T-helper 1 cell treated with Interleukin-12 subunit alpha and Interleukin-12 subunit beta and Interleukin-4 antibody, amounts not matched to agents 30 ng/mL and 1 ng/mL, for 36 hours (primary cell): ENCODE results near the gene NLRC5. TPM values are rescaled to one million over a fixed set of nuclear protein-coding genes. Genes with fewer than 3 reads are reported as not detected.
"Not testable (repeated sequence)": the region's sequence is repeated elsewhere in the genome, so short reads cannot be mapped to it uniquely, and the experiment has no call there.

Experiments used
- intact Hi-C: fragments of 100-400 bp; cut with micrococcal nuclease; formaldehyde crosslinking; loops from one replicate; pipeline ENCODE4 v1.15.1; 2024
- total RNA-seq: library from RNA; stranded (reverse); gene quantifications from 2 replicates; pipeline ENCODE4 v1.2.3, GENCODE V29; 2022

Gene NLRC5
- total RNA-seq, 1 donor from 2014 or later: 398 TPM

DNA sequence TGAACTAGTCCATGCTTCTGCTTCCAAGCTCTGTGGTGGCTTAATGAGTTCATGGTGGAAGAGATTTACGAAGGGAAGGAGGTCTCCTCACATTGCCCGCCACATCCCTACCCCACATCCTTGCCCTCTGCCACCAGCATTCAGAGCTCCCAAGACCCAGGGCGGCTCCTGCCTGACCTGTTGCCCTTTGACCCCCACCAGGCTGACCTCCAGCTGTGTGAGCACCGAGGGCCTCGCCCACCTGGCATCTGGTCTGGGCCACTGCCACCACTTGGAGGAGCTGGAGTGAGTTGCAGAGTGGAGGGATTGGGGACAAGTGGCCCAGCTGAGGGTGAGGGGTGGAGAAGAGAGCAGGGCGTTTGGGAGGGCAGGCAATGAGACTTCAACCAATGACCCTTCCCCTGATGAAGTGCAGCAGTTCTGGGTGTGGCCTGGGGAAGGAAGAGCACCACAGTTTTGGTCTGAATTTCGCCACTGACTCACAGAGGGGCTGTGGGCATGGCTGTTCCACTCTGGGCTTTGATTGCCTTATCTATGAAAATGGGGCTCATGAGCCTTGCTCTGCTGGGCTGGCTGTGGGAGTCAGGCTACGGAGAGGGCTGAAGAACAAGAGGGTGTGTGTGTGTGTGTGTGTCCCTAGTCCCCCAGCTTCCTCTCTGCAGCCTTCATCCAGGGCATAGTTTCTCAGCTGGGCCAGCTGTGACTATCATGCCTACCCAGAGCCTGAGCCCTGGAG, 80.4 kb downstream of the NLRC5 start:
- intact Hi-C loops: no loop called here

DNA sequence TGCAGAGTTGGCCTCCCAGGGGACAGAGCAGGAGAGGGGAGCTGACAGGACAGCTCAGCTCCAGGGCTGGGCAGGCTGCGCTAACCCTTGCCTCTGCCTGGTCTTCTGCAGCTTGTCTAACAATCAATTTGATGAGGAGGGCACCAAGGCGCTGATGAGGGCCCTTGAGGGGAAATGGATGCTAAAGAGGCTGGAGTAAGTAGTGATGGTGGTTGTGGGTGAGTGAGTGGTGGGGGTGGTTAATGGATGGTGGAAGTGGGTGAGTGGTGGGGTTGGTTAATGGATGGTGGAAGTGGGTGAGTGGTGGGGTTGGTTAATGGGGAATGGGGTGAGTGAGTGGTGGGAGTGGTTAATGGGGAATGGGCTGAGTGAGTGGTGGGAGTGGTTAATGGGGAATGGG, 81.1 kb downstream of the NLRC5 start:
- intact Hi-C loops: no loop called here

DNA sequence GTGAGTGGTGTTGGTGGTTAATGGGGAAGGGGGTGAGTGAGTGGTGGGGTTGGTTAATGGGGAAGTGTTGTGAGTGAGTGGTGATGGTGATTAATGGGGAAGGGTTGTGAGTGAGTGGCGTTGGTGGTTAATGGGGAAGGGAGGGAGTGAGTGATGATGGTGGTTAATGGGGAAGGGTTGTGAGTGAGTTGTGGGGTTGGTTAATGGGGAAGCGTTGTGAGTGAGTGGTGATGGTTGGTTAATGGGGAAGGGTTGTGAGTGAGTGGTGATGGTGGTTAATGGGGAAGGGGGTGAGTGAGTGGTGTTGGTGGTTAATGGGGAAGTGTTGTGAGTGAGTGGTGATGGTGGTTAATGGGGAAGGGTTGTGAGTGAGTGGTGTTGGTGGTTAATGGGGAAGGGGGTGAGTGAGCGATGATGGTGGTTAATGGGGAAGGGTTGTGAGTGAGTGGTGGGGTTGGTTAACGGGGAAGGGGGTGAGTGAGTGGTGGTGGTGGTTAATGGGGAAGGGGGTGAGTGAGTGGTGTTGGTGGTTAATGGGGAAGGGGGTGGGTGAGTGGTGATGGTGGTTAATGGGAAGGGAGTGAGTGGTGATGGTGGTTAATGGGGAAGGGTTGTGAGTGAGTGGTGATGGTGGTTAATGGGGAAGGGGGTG, 81.8 kb downstream of the NLRC5 start:
- intact Hi-C loops: not testable (repeated sequence)

DNA sequence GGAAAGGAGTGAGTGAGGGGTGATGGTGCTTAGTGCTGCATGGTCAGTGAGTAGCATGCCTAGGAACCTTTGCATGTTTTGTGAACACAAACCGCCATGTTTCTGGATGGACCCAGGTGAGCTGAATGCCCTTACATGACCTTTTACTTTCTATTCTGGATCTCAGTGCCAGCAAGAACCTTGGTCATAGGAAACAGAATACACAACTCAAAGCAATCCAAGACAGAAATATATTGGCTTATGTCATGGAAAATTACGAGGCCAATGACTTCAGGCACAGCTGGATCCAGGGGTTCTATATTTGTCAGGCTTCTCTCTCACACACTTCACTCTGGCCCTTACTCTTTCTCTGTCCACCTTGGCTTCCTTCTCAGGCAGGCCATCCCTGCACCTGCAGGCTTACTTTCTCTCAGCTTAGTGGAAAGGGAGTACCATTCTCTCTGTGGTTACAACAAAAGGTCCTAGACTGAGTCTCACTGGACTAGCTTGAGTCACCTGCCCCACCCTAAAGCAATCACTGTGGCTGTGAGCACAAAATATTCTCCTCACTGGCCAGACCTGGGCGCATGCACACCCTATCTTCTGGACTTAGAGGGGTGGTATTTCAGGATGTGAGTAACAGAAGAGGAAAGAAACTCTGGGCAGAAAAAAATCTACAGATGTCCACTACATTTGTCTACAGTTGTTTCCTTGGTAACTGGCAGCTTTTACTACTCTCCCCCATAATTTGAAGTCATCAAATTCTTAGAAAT, 82.7 kb downstream of the NLRC5 start:
- intact Hi-C loops: no loop called here

DNA sequence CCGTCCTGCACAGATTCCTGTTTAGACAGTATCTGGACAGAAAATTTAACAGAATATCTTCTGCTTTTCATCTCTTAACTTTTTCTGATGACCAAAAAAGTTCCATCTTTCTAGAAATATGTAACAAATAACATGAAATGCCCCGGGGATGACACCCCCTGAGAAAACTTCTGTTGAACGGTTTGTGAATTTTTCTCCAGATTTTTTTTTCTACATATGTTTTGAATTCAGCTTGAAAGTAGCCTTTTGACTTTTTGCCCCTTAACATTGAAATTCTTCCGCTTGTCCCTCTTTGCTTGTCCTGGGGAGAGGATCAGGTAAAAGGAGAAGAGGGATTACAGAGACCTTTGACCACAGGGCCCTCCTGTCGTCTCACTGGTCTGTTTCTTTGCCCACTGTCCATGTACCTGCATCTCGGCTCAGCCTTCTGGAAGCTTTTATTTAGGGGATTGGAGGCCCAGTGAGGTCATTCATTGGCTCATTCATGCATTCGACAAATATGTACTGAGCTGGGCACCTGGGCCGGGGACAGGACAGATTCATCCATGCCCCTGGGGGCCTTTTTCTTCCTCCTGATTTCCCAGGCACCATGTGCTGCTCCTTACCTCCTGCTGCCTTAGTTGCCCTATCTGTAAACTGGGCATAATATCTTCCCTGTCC, 83.4 kb downstream of the NLRC5 start:
- intact Hi-C loops: no loop called here

DNA sequence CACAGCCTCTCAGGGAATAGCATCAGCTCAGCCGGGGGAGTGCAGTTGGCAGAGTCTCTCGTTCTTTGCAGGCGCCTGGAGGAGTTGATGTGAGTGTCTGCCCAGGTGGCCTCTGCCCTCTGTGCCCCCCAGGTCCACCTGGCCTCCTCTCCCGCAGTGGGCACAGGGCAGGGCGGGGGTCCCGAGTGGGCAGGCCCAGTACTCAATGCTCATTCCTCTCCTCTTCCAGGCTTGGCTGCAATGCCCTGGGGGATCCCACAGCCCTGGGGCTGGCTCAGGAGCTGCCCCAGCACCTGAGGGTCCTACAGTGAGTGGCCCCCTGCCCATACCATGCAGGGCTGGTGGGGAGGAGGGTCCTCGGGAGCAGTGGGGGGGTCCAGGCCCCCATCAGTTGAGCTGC, 88.4 kb downstream of the NLRC5 start:
- intact Hi-C loops: no loop called here

DNA sequence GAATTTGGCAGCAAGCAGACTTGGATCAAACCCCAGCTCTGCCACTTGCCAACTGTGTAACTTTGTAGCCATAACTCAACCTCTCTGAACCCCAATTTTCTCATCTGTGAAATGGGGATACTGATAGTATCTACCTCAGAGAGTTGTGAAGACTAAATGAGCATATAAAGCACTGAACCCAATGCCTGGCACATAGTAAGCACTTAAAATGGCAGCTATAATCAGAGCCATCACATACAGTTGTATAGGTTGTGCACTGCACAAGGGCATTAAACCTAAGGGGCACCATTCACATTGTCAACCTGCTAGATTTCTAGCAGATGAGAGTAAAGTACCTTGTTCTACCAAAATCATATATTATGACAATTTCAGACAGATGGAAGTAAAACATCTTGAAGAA, 92.4 kb downstream of the NLRC5 start:
- intact Hi-C loops: no loop called here

DNA sequence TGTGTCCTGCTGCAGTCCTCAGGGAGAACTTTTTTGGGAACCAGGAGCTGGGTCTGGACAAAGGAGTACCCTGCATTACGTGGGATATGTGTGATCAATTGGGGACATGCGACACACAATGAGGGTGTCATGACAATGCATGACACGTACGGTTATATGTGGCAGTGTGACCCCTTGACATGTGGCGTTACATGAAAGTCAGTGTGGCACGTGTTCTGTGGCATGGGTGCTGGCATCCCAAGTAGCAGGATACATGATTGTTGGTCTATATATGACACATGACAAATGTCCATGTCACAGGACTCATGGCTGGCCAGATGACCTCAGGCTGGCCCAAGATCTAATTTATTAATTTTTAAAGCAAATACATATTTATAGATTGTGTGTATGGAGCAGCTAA, 93.3 kb downstream of the NLRC5 start:
- intact Hi-C loops: no loop called here

DNA sequence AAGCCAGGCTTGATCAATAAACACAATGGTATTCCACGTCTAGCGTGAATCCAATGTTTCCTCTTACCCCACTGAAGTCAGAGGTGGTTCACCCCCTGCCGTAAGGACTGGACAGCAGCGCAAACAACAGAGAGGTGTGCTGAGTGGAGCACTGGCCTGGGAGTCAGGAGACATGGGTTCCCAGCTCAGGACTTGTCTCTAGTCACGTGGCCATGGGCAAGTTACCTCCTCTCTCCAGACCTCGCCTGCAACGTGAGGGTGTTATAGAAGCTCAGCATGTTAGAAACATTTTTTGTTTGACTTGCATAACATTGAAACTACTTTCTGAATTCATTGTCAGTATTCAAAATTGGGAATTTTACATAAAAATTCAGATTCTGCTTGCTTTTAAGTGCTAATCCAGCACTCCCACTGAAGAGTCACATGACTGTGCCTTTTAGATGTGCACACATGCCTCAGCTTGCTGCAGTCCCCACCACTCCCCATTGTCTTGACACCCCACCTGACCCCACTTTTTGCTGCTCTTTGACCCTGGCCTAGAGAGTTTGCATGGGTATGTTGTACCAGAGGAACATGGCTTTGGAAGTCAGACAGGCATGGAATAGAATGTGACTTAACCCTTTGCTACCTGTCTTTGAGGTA, 94.2 kb downstream of the NLRC5 start:
- intact Hi-C loops: loop anchor here (1.0 to 2.0 kb wide), 7 partner anchors 10 to 333 kb away; no protein-coding TSS in a partner anchor

DNA sequence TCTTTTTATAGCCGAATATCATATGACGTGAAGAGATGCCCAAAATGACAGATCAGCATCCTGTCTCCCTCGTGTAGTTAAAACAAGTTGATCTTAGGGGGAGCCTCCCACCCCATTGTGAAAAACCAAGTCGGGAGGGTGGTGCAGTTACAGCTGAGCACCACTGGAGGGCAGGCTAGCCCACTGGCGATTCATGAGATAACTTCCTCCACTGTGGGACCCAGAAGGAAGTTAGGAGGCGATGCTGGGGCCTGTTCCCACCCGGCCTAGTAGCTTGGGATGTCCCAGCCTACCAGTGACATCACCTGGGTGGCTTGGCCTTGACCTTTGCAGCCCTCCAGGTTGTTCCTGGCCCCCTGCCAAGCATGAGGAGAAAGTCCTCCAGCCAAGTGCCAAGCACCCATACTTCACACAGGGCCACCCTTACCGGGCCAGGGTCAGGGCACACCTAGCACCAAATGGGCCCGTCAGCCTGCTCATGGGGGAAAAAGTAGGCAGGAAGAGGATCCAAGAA, 95.0 kb downstream of the NLRC5 start:
- intact Hi-C loops: loop anchor here (1.0 to 2.0 kb wide), 7 partner anchors 9 to 332 kb away; no protein-coding TSS in a partner anchor

DNA sequence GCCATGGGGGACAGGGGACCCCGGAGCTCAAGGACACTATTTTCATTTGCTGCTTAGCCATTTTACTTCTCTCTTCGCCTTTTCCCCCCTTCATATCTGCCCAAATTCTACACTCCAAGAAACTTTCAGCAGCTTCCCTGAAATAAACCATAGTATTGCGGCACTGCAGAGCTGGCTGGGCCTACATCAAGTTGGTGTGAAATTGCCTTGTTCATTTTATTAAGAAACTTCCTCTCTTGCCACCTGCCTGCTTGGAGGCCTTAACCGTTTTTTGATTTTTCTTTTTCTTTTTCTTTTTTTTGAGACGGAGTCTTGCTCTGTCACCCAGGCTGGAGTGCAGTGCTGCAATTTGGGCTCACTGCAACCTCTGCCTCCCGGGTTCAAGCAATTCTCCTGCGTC, 95.6 kb downstream of the NLRC5 start:
- intact Hi-C loops: loop anchor here (1.0 to 2.0 kb wide), 7 partner anchors 8 to 332 kb away; no protein-coding TSS in a partner anchor

DNA sequence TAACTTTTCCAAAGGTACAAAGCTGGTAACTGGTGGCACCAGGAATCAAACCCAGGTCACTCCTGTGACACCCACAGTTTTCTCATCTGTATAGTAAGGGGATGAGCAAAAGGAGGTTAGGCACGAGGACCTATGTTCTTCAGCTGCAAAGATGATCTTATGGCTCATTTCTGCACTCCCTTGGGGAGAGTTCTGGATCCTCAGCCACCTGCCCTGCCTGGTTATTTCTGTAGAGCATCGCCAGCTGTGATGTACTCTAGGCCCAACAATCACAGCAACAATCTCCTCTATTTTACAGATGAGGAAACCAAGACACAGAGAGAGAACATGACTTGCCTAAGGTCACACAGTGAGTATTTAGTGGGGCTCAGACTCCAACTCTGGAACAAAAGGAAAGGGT, 97.6 kb downstream of the NLRC5 start:
- intact Hi-C loops: no loop called here

DNA sequence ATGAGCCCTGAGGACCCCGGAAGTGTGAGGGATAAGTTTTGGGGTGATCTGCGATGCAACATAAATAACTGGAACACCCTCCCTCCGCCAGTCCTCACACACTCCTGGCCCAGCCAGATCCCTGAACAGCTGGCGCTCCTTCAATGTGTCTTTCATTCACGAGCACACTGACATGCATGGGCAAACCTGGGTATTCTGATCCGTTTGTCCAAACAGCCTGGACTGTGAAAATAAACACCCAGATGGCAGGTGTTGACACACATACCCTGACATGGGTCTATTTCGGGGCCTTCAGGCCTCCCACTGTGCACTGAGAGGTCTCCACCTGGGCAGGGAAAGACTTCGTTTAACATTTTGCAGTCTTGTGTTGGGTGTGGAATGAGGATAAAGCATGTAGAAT, 100.0 kb downstream of the NLRC5 start:
- intact Hi-C loops: no loop called here

DNA sequence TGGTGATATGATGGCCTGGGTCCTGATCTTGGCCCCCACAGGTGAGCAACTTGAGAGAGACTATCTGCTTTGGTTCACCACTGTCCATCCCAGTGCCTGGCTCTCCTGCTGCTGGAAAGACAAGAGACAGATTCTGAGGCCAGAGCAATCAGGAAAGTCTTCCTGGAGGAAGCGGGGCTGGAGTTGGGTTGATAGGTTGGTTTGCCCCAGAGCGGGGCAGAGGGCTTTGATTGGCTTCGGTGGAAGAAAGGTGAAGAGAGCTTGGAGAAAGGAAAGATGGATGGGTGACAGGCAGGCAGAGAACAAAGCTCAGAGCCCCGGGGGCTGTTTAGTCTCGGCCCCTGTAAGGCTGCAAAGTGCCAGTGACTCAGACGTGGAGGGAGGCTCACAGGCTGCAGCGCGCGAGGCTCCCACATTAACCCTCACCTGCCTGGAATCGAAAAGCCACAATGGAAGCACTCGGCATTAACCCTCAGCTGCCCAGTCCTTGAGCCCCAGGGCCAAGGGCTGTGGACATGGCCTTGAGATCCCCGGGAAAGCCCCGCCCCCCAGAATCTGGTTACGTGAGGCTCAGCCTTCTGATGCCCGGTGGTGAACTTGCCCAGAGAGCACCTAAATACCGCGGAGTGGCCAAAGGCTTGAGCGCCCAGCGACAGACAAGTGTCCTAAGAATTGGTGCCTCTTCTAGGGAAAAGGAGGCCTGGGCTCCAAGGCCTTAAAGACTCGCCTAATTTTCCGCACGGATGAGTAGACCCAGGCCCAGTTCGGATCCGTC, 102.0 kb downstream of the NLRC5 start:
- intact Hi-C loops: no loop called here

DNA sequence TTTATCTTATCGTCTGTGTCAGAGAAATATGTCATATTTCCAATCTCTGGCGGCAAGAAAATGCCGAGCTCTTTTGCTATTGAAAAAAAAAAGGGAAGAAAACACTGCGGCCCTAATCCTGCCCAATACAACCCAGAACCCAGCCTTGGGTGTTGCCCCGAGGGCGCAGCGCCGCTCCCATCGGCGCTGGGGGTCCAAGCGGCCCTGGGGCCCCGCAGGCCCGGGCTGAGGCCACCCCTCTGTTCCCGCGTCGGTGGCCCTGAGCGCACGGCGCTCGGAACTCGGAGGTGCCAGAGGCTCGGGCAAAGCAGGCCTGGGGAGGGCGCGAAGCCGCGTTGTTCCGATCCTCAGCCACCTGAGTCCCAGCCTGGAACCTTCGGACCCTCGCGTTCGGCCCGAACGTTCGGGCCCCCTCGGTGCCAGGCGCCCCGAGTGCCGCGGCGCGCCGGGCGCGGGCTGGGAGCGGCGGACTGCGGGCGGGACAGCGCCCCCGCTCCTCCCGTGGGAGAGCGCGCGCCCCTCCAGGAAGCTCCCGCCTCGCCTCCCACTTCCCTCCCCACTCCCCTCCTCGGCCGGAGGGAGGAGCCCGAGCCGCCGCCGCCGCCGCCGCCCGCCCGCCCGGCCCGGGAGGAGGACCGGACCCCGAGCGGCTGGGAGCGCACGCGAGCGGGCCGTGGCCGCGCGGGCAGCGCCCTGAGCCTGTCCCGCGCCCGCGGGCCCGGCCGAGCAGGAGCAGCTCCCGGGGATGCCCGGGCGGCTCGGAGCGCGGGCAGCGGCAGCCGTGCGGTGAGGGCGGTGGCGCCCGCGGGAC, 102.8 kb downstream of the NLRC5 start, which contains the start of gene CPNE2:
CPNE2 (plus strand) TSS at position 609 of the 811 bp plus-strand sequence. CDS start 18,160 bp downstream, outside the sequence.
- intact Hi-C loops: loop anchor here (1.0 to 2.0 kb wide), 2 partner anchors 49 to 76 kb away; no protein-coding TSS in a partner anchor

DNA sequence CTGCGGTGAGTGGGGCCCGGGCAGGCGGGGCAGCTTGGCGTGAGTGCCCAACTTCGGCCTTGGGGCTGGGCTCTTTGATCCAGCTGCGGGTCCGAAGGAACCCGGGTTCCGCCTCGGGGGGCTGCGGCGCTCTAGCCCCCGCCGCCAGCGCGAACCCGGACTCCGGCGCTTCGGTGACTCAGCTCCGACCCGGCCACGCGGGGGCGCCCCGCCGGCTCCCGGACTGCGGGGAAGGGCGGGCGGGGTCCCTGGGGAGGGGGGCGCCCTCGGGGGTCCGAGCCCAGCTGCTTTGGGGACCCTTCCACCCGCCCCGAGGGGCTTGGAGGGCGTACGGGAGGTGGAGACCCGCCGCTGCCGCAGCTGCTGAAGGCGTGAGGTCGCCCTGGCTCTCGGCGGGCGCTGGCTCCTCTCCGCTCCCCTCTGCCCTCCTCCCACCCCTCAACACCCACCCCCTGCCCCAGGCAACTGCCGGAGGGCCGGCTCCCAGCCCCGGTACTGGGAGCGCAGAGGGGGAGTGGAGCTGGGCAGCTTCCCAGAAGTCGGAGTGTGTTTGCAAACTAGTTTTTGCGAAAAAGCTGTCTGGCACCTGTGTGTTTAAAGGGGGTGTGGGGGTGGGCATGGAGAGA, 103.5 kb downstream of the NLRC5 start:
- intact Hi-C loops: loop anchor here (1.0 to 2.0 kb wide), 3 partner anchors 9 to 75 kb away; no protein-coding TSS in a partner anchor

DNA sequence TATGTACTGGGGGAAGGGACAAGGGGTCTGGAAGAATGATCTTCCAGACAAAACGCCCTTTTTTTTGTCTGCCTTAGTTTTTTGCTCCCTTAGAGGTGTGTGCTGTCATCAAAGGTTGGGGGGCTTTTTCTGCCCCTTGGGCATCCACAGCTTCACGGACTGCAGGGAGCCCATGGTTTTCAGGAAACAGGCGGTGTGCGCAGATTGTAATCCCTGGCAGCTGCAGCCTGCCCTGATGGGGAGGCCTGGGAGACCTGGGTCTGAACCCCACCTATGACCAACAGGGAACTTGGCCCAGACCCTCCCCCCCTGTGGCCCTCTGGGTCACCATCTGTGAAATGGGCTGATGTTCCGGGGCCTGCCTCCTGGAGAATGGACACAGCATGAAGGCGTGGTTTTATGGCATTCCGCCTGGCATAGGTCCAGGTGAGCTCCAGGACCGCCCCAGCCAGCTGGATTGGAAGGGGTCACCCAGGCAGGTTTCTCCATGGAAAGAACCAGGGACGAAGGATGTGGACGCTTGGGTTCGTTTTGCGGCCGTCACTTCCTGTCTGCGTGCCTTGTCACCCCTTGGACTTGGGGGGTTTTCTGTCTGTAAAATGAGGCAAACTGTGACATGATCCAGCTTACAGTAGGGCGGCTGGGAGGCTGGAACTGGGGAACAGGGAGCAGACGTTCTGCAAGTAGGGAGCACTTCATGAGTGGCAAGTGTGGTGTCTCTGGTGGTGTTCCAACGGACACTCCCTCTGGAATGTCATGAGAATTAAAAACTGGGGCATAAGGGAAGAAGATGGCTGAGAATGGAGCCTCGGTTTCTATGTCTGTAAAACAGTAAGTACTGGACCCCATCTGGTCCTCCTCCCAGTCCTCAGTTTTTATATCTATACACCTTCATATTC, 104.6 kb downstream of the NLRC5 start:
- intact Hi-C loops: loop anchor here (1.0 to 2.0 kb wide), 2 partner anchors 10 to 51 kb away; no protein-coding TSS in a partner anchor
